DLD1 (cell line): Measurements from ENCODE around the gene MAPK1.

Source experiments
- in situ Hi-C: cut with HindIII; loops from 2 replicates; pipeline ENCODE4 v1.10.0; 2017; ENCODE audit warnings: low sequenced_read_pairs

MAPK1 gene

DNA sequence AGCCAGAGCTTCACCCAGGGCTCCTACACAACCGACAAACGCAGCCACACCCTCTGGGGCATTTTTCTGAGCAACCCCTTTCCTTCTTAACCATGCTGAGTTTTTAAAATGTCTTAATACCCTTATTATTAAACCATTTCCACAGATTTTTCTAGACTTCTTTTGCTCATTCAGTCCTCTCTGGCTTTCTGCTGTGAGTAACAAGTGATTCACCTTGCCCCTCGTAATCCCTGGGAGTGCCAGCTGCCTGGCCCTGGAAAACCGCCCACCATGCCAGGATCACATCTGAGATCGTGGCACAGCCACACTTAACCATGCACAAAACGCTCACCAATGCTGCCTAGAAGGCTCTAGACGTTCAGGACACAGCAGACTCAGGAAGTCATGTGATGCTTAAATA is 157.3 kb downstream of the MAPK1 start:
- in situ Hi-C loops = loop anchor here (25.0 kb wide), 1 partner anchor 227 kb away; no protein-coding TSS in a partner anchor

DNA sequence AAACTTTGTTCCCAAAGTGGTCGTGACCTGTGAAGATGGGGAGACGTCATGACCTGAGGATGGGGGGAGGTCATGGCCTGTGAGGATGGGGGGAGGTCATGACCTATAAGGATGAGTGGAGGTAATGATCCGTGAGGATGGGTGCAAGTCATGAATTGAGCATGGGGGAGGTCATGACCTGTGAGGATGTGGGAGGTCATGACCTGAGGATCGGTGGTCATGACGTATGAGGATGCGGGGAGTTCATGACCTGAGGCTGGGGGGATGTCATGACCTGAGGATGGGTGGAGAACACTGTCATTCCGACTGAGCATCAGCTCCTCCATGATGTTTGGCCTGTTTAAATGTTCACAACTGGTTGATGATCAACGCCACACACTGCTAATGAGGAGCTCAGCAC is 157.8 kb downstream of the MAPK1 start:
- in situ Hi-C loops = loop anchor here (25.0 kb wide), 1 partner anchor 228 kb away; no protein-coding TSS in a partner anchor

DNA sequence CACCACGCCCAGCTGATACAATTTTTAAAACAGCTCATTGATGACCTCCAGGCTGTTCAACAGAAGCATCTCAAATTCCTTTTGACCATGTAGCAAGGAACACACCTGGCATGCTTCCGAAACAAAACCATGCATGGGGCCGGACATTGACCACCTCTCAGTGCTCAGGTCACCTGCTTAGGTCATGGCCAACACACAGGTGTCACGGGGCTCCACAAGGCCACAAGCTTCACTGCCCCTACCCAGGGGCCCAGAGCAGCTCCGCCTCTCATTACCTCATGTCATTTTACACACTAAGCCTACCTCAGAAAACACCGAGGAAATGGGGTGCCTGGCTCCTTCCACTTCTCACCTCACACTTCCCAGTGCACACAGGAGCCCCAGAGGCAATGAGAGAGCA is 158.5 kb downstream of the MAPK1 start:
- in situ Hi-C loops = loop anchor here (25.0 kb wide), 1 partner anchor 228 kb away; no protein-coding TSS in a partner anchor

DNA sequence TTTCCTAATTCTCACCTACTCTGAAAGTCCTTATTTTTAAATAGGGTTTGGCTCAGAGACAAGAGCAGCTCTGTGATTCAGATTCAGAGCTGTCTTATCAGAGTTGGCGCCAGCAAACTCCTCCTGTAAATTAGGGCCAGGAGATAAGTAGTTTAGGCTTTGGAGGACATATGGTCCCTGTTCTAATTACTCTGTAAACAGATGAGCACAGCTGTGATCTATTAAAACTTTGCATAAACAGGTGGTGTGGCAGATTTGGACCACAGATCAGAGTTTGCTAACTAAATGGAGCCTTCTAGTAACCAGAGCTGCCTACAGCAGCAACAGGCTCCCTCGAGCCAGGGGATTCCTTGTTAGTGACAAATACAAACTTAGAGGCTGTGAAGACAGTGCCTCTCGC is 159.8 kb downstream of the MAPK1 start:
- in situ Hi-C loops = loop anchor here (25.0 kb wide), 1 partner anchor 230 kb away; no protein-coding TSS in a partner anchor
